Measurements from ENCODE around the gene CCDC184. TPM values are rescaled to one million over a fixed set of nuclear protein-coding genes. Genes with fewer than 3 reads are reported as not detected.
A peak's percentile ranks its signal among the peaks of the same experiment; 100 is the strongest.

CCDC184 gene
- total RNA-seq, 1 donor from 2014 or later, result 1.2 TPM

GRCh38 chr12:48179466-48179865 is 4.0 kb upstream of the CCDC184 start:
- no peak for DNase-seq

- no peak for DNase-seq
Observed at GRCh38 chr12:48180424-48180823, 3.0 kb upstream of the CCDC184 start.

- DNase-seq, result no peak
Observed at GRCh38 chr12:48180857-48181495, 2.5 kb upstream of the CCDC184 start.

GRCh38 chr12:48182631-48183030 is 813 bp upstream of the CCDC184 start:
- DNase-seq, result no peak

- peak; percentile 21 for DNase-seq
Observed at GRCh38 chr12:48183876-48184548, 568 bp downstream of the CCDC184 start.

GRCh38 chr12:48184549-48184922 is 1.1 kb downstream of the CCDC184 start:
- DNase-seq, result peak; percentile 35

- peak; percentile 64 for DNase-seq
Observed at GRCh38 chr12:48185181-48185919, 1.9 kb downstream of the CCDC184 start.

- DNase-seq, result no peak
Observed at GRCh38 chr12:48187916-48188695, 4.7 kb downstream of the CCDC184 start.

GRCh38 chr12:48189331-48190125 is 6.1 kb downstream of the CCDC184 start:
- DNase-seq, result peak; percentile 91

- DNase-seq, result no peak
Observed at GRCh38 chr12:48191096-48191495, 7.7 kb downstream of the CCDC184 start.

- no peak for DNase-seq
Observed at GRCh38 chr12:48192861-48193260, 9.4 kb downstream of the CCDC184 start.

GRCh38 chr12:48193623-48194022 is 10.2 kb downstream of the CCDC184 start:
- no peak for DNase-seq

GRCh38 chr12:48194799-48195201 is 11.4 kb downstream of the CCDC184 start:
- DNase-seq, result peak; percentile 15

GRCh38 chr12:48197549-48197970 is 14.1 kb downstream of the CCDC184 start:
- peak; percentile 76 for DNase-seq

GRCh38 chr12:48197971-48198671 is 14.7 kb downstream of the CCDC184 start:
- peak; percentile 97 for DNase-seq

- DNase-seq, result peak; percentile 62
Observed at GRCh38 chr12:48198672-48198971, 15.2 kb downstream of the CCDC184 start.

GRCh38 chr12:48198985-48199384 is 15.5 kb downstream of the CCDC184 start:
- no peak for DNase-seq

GRCh38 chr12:48199774-48200221 is 16.4 kb downstream of the CCDC184 start:
- DNase-seq, result peak; percentile 46

- DNase-seq, result no peak
Observed at GRCh38 chr12:48201091-48201490, 17.6 kb downstream of the CCDC184 start.

GRCh38 chr12:48201516-48201915 is 18.1 kb downstream of the CCDC184 start:
- no peak for DNase-seq

- DNase-seq, result no peak
Observed at GRCh38 chr12:48202766-48203165, 19.3 kb downstream of the CCDC184 start.
